GM12872 (cell line): ENCODE results near the gene TLCD3A.

Experiments
- CTCF ChIP-seq: IDR thresholded peaks from 3 replicates; pipeline ENCODE4 v1.5.1; 2011; ENCODE audit warnings: low read depth, mild to moderate bottlenecking, low read length, moderate library complexity; ENCODE audit not compliant: insufficient read depth

Gene TLCD3A

GRCh38 chr17:778096-778495, 45.7 kb downstream of the TLCD3A start:
- no peak for TF ChIP-seq CTCF

DNA sequence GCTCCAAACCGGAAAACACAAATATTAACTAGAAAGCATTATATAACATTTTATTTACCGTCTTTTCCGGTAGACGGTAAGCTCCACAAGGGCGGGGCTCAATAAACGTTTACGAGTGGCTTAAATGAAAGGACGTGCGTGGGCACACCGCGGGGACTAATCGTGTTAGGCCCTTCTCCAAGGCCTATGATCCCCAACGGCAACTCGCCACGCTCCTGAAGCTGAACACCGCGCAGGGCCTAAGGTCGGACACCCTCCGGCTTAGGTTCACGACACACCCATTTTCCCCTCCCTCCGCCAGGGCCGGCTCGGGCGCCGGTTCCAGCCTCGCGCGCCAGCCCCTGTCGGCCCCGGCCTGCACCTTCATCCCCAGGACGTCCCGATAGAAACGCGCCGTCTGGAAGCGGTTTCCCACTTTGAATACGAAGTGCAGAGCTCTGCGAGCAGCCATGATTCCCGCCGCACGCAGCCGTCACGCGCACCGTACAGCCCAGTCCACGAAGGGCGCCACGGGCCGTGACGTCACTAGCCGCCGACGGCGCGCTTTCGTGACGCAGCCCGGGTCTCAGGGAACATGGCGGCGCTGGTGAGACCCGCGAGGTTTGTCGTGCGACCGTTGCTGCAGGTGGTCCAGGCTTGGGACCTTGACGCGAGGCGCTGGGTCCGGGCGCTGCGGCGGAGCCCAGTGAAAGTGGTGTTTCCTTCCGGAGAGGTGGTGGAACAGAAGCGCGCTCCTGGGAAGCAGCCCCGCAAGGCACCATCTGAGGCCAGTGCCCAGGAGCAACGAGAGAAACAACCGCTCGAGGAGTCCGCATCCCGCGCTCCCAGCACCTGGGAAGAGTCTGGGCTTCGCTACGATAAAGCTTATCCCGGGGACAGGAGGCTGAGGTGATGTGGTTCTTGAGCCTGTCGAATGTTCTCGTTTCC, 49.7 kb downstream of the TLCD3A start, which contains the start of the genes GLOD4 and MRM3:
GLOD4 (minus strand) TSS at position 476 of the 927 bp plus-strand sequence; CDS start at position 451, 25 bp downstream.
MRM3 (plus strand) TSS at position 549 of the 927 bp plus-strand sequence; CDS start at position 575, 26 bp downstream.
- no peak for TF ChIP-seq CTCF

- no peak for TF ChIP-seq CTCF
Observed at GRCh38 chr17:784143-784542, 51.7 kb downstream of the TLCD3A start.

- no peak for TF ChIP-seq CTCF
Observed at GRCh38 chr17:787641-788221, 55.3 kb downstream of the TLCD3A start.

GRCh38 chr17:788551-788950, 56.2 kb downstream of the TLCD3A start:
- TF ChIP-seq CTCF, result no peak

DNA sequence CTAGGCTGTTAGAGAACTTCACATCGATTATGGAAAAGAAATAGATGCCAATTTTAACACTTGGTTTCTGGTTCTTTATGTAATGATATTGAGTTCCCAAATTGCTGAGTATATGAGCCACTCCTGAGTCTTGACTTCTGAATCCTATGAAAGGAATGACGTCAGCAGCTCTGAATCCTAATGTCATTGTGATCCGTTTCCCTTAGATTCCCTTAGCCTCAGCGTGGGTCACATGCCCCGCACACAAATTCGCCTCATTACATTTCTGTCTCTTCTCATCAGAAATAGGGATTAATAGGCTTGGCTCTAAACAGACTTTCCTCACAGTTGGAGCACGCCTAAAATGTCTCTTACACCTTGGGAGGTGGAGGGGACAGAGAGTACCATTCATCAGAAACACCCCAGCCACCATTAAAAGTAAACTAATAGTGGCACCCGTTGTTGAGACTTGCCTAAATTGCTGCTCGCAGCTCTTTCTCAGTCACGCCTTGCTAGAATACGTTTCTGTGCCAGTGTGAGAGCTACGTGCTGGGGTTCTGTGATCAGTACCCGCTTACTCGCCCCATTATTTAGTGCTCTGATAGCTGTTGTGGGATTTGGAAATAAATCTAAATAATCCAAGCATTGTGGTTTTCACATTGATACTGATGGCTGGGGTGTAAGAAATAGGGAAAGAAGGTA, 56.9 kb downstream of the TLCD3A start:
- TF ChIP-seq CTCF, result no peak

DNA sequence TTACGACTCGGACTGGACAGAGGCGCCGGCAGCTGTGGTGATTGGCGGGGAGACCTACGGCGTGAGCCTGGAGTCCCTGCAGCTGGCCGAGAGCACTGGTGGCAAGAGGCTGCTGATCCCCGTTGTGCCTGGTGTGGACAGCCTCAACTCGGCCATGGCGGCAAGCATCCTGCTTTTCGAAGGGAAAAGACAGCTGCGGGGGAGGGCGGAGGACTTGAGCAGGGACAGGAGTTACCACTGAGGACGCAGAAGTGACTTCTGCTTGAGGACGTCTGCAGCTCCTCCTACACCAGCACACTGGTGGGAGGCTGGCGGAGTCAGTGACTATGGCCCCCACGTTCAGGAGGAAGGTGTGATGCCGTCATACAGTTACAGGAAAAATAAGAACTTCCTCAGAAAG, 59.4 kb downstream of the TLCD3A start:
- TF ChIP-seq CTCF, result no peak
